ENCODE measurements around the gene NCAM2.
"Not testable (repeated sequence)": the region's sequence is repeated elsewhere in the genome, so short reads cannot be mapped to it uniquely, and the experiment has no call there.

GRCh38 chr21:21149445-21149844, 151.2 kb downstream of the NCAM2 start:
- not testable (repeated sequence) for TF ChIP-seq POLR2A, POLR2AphosphoS5, POU2F2, TAF1, SPI1 (IDR thresholded peaks at IDR 0.05; ENCODE audit: low read depth, low read length)

Measured in GM12891 (cell line).